Measurements from ENCODE around the gene POLR1C.
"Not testable (repeated sequence)": the region's sequence is repeated elsewhere in the genome, so short reads cannot be mapped to it uniquely, and the experiment has no call there.

Gene POLR1C, protein sequence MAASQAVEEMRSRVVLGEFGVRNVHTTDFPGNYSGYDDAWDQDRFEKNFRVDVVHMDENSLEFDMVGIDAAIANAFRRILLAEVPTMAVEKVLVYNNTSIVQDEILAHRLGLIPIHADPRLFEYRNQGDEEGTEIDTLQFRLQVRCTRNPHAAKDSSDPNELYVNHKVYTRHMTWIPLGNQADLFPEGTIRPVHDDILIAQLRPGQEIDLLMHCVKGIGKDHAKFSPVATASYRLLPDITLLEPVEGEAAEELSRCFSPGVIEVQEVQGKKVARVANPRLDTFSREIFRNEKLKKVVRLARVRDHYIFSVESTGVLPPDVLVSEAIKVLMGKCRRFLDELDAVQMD

DNA sequence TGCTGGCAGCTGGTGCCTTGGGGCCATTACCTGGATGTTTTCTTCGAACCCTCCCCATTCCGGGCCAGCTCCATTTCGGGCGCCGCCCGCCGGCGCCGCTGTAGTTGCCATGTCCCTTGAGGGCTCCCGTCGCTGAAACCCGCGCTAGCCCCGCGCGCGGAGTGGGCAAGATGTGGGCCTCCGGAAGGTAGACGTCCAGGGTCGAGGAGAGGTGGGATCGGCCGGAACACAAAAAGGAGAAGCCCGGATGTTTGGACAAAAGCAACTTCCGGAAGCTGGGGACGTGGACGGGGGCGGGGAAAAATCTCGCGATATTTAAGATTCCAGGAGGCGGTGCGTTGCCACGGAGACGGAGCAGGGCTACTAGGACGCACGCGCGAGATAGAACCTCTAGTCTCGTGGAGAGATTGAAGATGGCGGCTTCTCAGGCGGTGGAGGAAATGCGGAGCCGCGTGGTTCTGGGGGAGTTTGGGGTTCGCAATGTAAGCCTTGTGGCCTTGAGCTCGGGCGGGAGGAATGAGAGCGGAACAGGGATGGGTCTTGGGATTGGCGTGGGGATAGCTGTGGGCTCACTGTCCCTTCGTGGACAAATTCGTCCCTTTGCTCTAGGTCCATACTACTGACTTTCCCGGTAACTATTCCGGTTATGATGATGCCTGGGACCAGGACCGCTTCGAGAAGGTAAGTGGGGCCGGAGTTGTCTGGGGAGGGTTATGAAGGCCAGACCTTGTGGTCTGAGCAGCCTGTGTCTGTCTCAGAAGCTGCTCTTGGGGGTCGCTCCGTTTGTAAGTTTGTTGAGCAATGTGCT is at the start of gene POLR1C, which contains the start of gene YIPF3:
TSS of gene POLR1C (plus strand) at position 393 of the 808 bp plus-strand sequence. CDS start at position 414, 21 bp downstream.
TSS of gene YIPF3 (minus strand) at position 230 of the 808 bp plus-strand sequence. CDS start at position 111, 119 bp downstream.
- DNase-seq = peak; percentile 95

GRCh38 chr6:43467265-43467664 is 49.6 kb upstream of the POLR1C start:
- not testable (repeated sequence) for DNase-seq

DNA sequence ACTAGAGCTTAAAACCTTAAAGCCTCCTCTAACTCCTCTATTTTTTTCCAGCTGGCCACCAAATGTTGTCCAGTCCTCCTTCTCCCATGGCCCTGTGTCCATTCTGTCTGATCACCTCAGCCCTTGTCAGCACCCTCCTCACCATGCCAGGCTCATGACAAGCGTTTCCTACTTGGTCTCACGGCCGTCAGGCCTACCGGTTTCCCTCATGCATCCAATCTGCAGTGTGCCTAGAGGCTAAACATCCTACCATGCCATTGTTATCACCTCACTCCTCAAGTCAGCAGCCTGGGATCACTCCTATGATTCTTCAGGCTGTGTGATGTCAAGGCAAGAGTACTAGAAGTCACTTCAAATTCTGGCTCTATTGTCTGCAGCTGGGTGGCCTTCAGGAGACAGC is 49.1 kb upstream of the POLR1C start:
- DNase-seq = no peak

- no peak for DNase-seq
Measured at GRCh38 chr6:43468240-43468639, 48.6 kb upstream of the POLR1C start.

- no peak for DNase-seq
Measured at GRCh38 chr6:43468748-43469681, 47.9 kb upstream of the POLR1C start.

- no peak for DNase-seq
Measured at GRCh38 chr6:43469947-43470346, 46.9 kb upstream of the POLR1C start.

GRCh38 chr6:43471399-43471798 is 45.5 kb upstream of the POLR1C start:
- no peak for DNase-seq

DNA sequence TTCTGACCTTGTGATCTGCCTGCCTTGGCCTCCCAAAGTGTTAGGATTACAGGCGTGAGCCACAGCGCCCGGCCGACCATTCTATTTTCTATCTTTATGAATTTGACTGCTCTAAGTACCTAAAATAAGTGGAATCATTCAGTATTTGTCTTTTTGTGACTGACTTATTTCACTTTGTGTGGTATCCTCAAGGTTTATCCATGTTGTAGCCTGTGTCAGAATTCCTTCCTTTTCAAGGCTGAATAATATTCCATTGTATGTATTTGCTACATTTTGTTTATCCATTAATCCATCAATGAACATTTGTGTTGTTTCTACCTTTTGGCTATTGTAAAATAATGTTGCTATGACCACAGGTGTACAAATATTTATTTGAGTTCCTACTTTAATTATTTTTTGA is 44.4 kb upstream of the POLR1C start:
- no peak for DNase-seq

GRCh38 chr6:43475516-43475915 is 41.4 kb upstream of the POLR1C start:
- DNase-seq = no peak

DNA sequence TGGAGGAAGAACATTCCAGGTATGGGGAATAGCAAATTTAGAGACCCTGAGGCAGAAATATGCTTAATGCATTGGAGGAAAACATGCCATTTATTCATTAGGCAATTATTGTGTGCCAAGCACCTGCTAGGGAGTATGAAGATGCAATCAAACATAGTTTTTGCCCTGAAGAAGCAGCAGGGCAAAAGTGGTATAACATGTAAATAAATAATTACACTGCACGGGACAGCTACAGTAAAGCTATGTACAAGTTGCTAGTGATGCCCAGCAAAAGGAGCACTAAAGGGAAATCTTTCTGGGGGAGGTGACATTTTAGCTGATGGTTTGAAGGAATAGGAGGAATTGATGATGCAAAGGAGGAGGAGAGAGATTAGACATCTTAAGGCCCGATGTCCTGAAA is 40.1 kb upstream of the POLR1C start:
- no peak for DNase-seq

DNA sequence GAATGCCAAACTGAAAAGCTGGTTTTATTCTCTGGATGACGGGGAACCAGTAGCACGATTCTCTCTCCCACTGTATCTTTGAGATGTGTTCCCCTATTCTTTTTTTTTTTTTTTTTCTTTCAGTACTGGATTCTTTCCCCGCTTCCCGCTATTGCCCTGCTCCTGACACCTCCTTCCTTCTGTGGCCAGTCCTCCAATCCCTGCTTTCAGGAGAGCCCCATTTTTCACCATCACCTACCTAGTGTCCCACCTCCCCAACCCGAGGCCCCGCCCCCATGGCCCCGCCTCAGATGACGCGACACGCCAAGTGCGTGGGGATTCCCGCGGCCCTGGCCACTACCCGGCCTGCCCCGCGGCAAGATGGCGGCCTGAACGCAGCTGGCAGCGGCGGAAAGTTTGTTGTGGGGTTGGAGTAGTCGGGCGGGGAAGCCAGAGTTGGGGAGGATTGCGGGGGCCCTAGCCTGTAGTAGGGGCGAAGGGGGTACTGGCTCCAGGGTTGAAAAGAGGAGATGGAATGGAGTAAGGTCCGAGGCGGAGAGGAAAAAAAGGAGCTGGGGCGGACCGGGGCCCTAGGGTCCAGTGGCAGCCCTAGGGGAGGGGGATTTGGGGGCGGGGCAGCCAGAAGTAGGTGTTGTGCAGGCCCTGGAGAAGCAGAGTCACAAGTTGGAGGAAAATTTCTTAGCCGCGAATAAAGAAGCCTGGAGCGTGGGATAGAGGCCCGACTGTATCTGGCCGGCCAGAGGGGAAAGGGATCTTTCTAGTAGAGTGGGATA is 39.5 kb upstream of the POLR1C start, which contains the start of gene TJAP1:
TSS of gene TJAP1 (plus strand) at position 336 of the 773 bp plus-strand sequence. CDS start 21,432 bp downstream, outside the sequence.
- peak; percentile 74 for DNase-seq

DNA sequence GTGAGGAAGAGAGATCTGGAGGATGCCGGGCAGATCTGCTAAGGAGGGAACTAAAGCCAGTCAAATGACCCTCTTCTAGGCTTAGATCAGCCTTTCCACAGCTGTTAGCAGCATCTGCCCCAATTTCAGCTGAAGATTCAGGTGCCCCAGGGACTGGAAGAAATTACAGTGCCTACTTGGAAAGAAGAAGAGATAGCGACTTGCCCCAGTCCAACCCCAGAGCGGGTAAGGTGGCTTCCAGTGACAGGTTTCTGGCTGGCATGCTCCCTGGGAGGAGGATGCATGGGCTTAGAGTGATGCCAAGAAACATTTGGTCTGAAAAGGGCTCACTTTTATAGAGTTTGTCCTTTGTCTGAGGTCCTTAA is 38.9 kb upstream of the POLR1C start:
- DNase-seq = no peak

DNA sequence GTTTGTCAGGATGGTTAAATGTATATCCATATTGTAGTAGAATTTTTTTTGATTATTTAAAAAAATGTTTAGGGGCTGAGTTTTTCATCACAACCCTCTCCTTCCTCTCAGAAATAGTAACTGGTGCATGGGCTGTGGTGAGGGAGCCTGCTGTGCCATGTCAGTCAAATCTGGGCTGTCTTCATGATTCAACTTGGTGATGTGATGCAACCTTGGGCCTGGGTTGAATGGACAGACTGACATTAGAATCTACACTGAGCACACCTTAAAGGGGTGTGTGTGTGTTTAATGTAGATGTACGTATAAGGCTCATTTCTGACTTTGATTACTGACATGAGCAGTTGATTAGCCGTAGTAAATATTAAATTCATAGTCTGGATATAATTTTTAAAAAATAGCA is 35.8 kb upstream of the POLR1C start:
- DNase-seq = no peak

DNA sequence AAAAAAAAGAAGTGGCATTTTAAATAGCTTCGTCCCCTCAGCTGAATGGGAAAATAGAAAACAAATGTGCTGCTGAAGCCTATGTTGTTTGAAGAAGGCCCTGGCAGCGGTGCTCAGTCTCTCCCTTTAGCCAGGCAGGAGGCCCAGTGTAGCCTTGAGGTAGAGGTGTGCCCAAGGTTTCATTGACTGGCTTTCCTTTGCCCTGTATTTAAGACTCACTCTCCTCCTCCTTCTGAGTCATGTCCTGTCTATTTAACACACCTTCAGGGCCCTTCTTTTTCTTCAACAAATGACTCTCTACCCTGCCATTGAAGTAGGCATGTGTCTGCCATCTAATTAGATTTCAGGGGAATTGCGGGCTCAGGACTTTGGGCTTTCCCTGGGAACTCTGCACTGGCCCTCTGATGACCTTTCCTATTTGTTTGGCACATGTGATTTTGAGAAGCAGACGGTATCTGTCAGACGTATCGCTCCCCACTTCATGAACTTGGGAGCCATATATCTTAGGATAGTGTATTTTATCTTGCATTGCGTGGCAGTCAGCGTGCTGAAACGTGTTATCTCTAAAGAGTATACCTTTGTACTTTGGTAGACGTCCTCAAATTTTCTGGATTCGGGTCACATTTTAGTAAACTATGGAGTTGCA is 35.2 kb upstream of the POLR1C start:
- DNase-seq = no peak

DNA sequence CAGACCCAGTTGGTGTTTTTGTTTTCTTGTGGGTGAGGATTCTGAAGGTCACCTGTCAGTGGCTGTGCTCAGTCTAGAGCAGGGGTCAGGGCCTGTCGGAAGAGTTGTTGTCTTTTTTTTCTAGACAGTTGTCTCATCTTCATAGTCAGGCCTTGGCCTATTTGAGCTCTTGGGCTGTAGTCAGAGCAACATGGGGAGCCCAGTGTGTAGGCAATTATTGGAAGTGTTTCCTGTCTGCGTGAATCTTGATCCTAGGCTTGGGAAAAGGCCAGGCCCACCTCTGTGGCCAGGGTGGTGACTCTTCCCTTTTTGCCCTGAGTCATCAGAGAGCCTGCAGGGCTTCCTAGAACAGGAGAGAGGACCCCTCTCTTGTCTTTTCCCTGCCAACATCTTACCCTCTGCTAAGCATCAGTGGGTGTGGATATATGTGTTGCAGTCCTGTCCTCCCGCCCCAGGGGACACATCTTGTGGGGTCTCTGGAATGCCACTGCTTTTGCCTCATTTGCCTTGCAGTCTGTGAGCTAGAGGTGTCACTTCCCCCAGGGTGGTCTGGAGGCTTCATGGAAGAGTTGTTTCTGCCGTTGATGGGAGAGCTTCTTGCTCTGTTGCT is 28.1 kb upstream of the POLR1C start:
- no peak for DNase-seq

- no peak for DNase-seq
Measured at GRCh38 chr6:43489277-43490072, 27.4 kb upstream of the POLR1C start.

DNA sequence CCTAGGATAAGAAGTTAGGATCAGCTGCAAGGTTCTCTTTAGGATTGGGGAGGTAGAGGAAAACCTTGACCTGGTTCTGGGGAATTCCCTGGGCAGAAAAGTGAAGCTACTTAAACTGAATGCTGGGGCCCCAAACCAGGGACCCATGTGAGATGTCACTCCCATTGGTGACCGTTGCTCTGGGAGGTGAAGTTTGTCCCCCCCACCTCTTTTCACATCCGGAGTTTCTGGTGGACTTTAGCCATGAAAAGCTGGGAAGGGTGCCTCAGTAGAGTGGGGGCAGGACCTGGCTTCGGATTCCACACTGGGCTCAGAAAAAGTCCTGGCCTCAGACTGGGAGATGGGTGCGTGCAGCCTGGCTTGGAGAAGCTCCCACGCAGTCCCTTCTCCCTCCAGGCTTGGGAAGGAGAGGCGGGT is 26.4 kb upstream of the POLR1C start:
- DNase-seq = no peak

GRCh38 chr6:43491750-43492661 is 24.9 kb upstream of the POLR1C start:
- DNase-seq = peak; percentile 43

DNA sequence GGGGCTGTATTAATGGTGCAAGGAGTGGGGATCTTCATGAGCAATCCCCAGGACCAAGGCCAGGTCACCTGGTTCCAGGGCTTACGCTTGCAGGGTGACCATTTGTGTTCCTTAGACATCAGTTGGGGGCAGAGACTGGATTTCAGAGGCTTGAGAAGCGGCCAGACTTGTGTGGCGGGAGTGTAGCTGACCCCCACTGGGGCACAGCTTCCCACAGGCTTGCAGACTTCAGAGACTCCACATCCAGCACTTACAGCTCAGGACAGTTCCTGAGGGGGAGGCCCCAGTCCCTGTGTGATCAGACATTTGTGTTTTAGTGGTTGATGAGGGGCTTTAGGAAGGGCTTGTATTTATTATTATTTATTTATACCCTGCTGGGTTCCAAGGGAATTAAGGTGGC is 24.2 kb upstream of the POLR1C start:
- DNase-seq = no peak
